ENCODE results near the gene DNAJA1. TPM values are rescaled to one million over a fixed set of nuclear protein-coding genes. Genes with fewer than 3 reads are reported as not detected.

Gene DNAJA1
- total and polyA plus RNA-seq, 3 donors from 2014 or later, result 146 to 256 (median 149) TPM

GRCh38 chr9:33019797-33020196 is 5.3 kb upstream of the DNAJA1 start:
- TF ChIP-seq CTCF (IDR thresholded peaks at IDR 0.05) (no peak), POLR2A (IDR thresholded peaks at IDR 0.05) (no peak)
- Histone ChIP-seq H3K9me3 (no peaks in the 10 kb centered on the region), H3K4me1 (peaks cover 27% of the 10 kb centered on the region), H3K27me3 (no peaks in the 10 kb centered on the region), H3K36me3 (ENCODE audit: low read depth, missing control alignments) (no peaks in the 10 kb centered on the region), H3K4me3 (no peak overlapping the region), H3K27ac (no peak overlapping the region)
- intact Hi-C loops (cut with DNase I; ENCODE audit: low total_unique reads), result no loop called here
- WGBS, 2 donors, result 87 to 91% methylated on average over 20 to 25 of the region's 25 CpGs
- DNase-seq, result no peak

GRCh38 chr9:33022303-33022702 is 2.8 kb upstream of the DNAJA1 start:
- WGBS, 2 donors, result 42 to 51% methylated on average over 3 of the region's 3 CpGs
- Histone ChIP-seq H3K27me3 (no peaks in the 10 kb centered on the region), H3K4me1 (peaks cover 29% of the 10 kb centered on the region), H3K36me3 (ENCODE audit: low read depth, missing control alignments) (no peaks in the 10 kb centered on the region), H3K9me3 (no peaks in the 10 kb centered on the region), H3K27ac (peak overlapping the region in 1 of 2 donors; percentile 98), H3K4me3 (no peak overlapping the region)
- intact Hi-C loops (cut with DNase I; ENCODE audit: low total_unique reads), result no loop called here
- DNase-seq, result no peak
- TF ChIP-seq CTCF (IDR thresholded peaks at IDR 0.05), result no peak

GRCh38 chr9:33022755-33023154 is 2.3 kb upstream of the DNAJA1 start:
- H3K4me3 ChIP-seq, result no peak overlapping the region
- 38 to 53% methylated on average over 7 of the region's 7 CpGs for whole genome bisulfite sequencing, 2 donors

GRCh38 chr9:33023661-33024060 is 1.4 kb upstream of the DNAJA1 start:
- H3K27ac ChIP-seq, result peak overlapping the region; percentile 98 to 100
- H3K36me3 ChIP-seq (ENCODE audit: low read depth, missing control alignments), result no peaks in the 10 kb centered on the region
- intact Hi-C loops (cut with DNase I; ENCODE audit: low total_unique reads), result no loop called here
- peak overlapping the region in 1 of 2 donors; percentile 100 for H3K4me3 ChIP-seq
- H3K27me3 ChIP-seq, result no peaks in the 10 kb centered on the region
- peaks cover 37% of the 10 kb centered on the region for H3K4me1 ChIP-seq
- no peak for DNase-seq
- WGBS, 2 donors, result 63 to 70% methylated on average over 4 of the region's 4 CpGs
- TF ChIP-seq CTCF (IDR thresholded peaks at IDR 0.05) (no peak), POLR2A (IDR thresholded peaks at IDR 0.05) (no peak)
- H3K9me3 ChIP-seq, result no peaks in the 10 kb centered on the region

More at GRCh38 chr9:33022755-33023154, 2.3 kb upstream of the DNAJA1 start:
- H3K36me3 ChIP-seq (ENCODE audit: low read depth, missing control alignments), result no peaks in the 10 kb centered on the region
- intact Hi-C loops (cut with DNase I; ENCODE audit: low total_unique reads), result no loop called here
- H3K27ac ChIP-seq, result peak overlapping the region; percentile 55 to 98
- no peak for DNase-seq
- peaks cover 29% of the 10 kb centered on the region for H3K4me1 ChIP-seq
- H3K9me3 ChIP-seq, result no peaks in the 10 kb centered on the region
- TF ChIP-seq CTCF (IDR thresholded peaks at IDR 0.05), result no peak
- no peak for TF ChIP-seq POLR2A (IDR thresholded peaks at IDR 0.05)
- no peaks in the 10 kb centered on the region for H3K27me3 ChIP-seq
